SK-N-MC (cell line): Measurements from ENCODE around the gene MACROD2.
A peak's percentile ranks its signal among the peaks of the same experiment; 100 is the strongest.
"Not testable (repeated sequence)": the region's sequence is repeated elsewhere in the genome, so short reads cannot be mapped to it uniquely, and the experiment has no call there.

Source experiments
- DNase-seq: peaks from one replicate; pipeline ENCODE4 v3.0.0-alpha.2; 2011; ENCODE audit warnings: low read depth, low spot score
- H3K27ac ChIP-seq: fragments of 200-600 bp; sonication (generic); 2 replicates; pipeline ENCODE4 v1.5.1; 2016; ENCODE audit warnings: mixed run types
- H3K36me3 ChIP-seq: fragments of 200-600 bp; sonication (generic); 2 replicates; pipeline ENCODE4 v1.6.1; 2017; ENCODE audit warnings: antibody characterized with exemption, low read length, mixed read lengths; ENCODE audit not compliant: insufficient read depth
- H3K4me3 ChIP-seq: fragments of 200-600 bp; sonication (generic); 2 replicates; pipeline ENCODE4 v1.5.1; 2016
- H3K9ac ChIP-seq: fragments of 200-600 bp; sonication (generic); 2 replicates; pipeline ENCODE4 v1.8.0; 2017; ENCODE audit warnings: mixed run types, mixed read lengths; ENCODE audit not compliant: insufficient read length
- H3K9me3 ChIP-seq: fragments of 200-600 bp; sonication (generic); 2 replicates; pipeline ENCODE4 v1.6.1; 2017; ENCODE audit warnings: low read depth, mild to moderate bottlenecking, antibody characterized with exemption, low read length, moderate library complexity, mixed read lengths
- EZH2 ChIP-seq: fragments of 200-600 bp; sonication (generic); IDR thresholded peaks from one replicate; pipeline ENCODE4 v1.6.1; 2017; ENCODE audit warnings: antibody characterized with exemption
- FOXP2 ChIP-seq: optimal IDR thresholded peaks from 2 replicates; pipeline ENCODE3; 2011; ENCODE audit warnings: mild to moderate bottlenecking, moderate library complexity; ENCODE audit not compliant: insufficient read depth; ENCODE audit errors: extremely low read length, control extremely low read depth
- POLR2AphosphoS5 ChIP-seq: IDR thresholded peaks from 2 replicates; pipeline ENCODE4 v1.6.1; 2012; ENCODE audit warnings: mild to moderate bottlenecking, low read depth, low read length, borderline replicate concordance

The MACROD2 gene

GRCh38 chr20:15945289-15945688 lies 1950.0 kb downstream of the MACROD2 start:
- Histone ChIP-seq H3K9ac (no peak overlapping the region), H3K27ac (no peak overlapping the region), H3K36me3 (no peaks in the 10 kb centered on the region), H3K4me3 (no peak overlapping the region), H3K9me3 (no peaks in the 10 kb centered on the region)
- DNase-seq: peak; percentile 37
- TF ChIP-seq EZH2 (no peak), POLR2AphosphoS5 (no peak)

GRCh38 chr20:15949391-15949790 lies 1954.1 kb downstream of the MACROD2 start:
- DNase-seq: no peak
- Histone ChIP-seq H3K4me3 (no peak overlapping the region), H3K9me3 (no peaks in the 10 kb centered on the region), H3K27ac (no peak overlapping the region), H3K9ac (no peak overlapping the region), H3K36me3 (no peaks in the 10 kb centered on the region)
- TF ChIP-seq POLR2AphosphoS5: no peak
- TF ChIP-seq FOXP2: no peak

DNA sequence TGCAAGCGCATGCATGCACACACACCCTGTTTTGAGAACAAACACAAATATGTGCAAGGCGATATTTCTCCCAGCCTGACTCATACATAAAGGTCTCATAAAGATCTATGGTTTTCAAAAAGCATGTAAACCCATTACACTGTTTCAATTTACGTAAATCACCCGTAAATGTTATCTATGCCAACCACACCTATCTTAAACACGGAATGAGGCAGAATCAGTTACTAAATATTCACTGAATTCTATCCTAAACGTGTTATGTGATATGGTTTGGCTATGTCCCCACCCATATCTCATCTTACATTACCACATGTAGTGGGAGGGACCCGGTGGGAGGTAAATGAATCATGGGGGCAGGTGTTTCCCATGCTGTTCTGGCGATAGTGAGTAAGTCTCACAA lies 1956.3 kb downstream of the MACROD2 start:
- DNase-seq: no peak
- no peak overlapping the region for H3K27ac ChIP-seq
- H3K9me3 ChIP-seq: no peaks in the 10 kb centered on the region
- no peak overlapping the region for H3K9ac ChIP-seq
- H3K4me3 ChIP-seq: no peak overlapping the region
- TF ChIP-seq POLR2AphosphoS5: no peak
- no peak for TF ChIP-seq FOXP2
- TF ChIP-seq EZH2: no peak
- no peaks in the 10 kb centered on the region for H3K36me3 ChIP-seq

GRCh38 chr20:15958142-15958541 lies 1962.8 kb downstream of the MACROD2 start:
- H3K9me3 ChIP-seq: no peaks in the 10 kb centered on the region

GRCh38 chr20:15965165-15965564 lies 1969.8 kb downstream of the MACROD2 start:
- DNase-seq: no peak
- TF ChIP-seq EZH2: no peak
- TF ChIP-seq FOXP2: no peak
- TF ChIP-seq POLR2AphosphoS5: no peak
- Histone ChIP-seq H3K4me3 (no peak overlapping the region), H3K27ac (no peak overlapping the region), H3K9me3 (no peaks in the 10 kb centered on the region), H3K9ac (no peak overlapping the region), H3K36me3 (no peaks in the 10 kb centered on the region)

More at GRCh38 chr20:15958142-15958541, 1962.8 kb downstream of the MACROD2 start:
- Histone ChIP-seq H3K27ac (no peak overlapping the region), H3K9ac (no peak overlapping the region), H3K36me3 (no peaks in the 10 kb centered on the region), H3K4me3 (no peak overlapping the region)
- DNase-seq: no peak
- TF ChIP-seq POLR2AphosphoS5 (no peak), EZH2 (no peak), FOXP2 (no peak)

GRCh38 chr20:15967334-15967733 lies 1972.0 kb downstream of the MACROD2 start:
- Histone ChIP-seq H3K9ac (no peak overlapping the region), H3K4me3 (no peak overlapping the region), H3K9me3 (no peaks in the 10 kb centered on the region; the same call in 1 of the 2 replicates), H3K27ac (no peak overlapping the region), H3K36me3 (no peaks in the 10 kb centered on the region)
- no peak for DNase-seq
- no peak for TF ChIP-seq EZH2
- no peak for TF ChIP-seq FOXP2
- TF ChIP-seq POLR2AphosphoS5: no peak

DNA sequence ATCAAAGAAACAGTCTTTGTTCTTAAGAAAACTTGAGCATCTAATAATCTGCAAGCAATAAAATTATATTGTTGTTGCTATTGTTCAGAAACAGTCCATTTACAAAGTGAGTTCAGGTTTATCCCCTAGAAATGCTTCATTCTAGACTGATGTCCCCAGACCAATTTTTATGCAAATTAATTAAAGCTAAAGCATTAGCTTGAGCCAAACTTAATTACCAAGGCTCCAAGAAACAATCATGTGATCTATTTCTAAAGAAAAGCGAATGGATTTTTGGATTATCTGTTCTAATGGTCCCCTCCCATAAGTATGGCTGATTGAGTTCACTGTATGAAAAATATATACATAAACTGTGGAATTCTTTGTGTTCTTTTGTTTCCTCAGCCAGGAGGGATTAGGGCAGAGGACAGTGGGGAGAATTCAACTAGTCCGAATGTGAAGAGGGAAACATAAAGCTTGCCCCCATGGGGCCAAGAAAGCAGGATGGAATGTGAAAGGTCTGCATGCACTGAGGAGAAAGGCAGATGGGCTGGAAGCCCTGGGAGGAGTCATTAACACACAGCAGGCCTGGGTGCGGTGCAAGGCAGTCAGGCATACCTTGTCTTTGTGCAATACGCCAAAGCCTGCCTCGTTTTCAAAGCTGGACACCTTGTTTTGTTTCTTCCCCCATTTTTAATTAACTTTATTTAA lies 1980.9 kb downstream of the MACROD2 start:
- H3K9ac ChIP-seq: no peak overlapping the region
- TF ChIP-seq FOXP2 (no peak), EZH2 (no peak), POLR2AphosphoS5 (no peak)
- H3K27ac ChIP-seq: no peak overlapping the region
- DNase-seq: no peak
- no peak overlapping the region for H3K4me3 ChIP-seq
- no peaks in the 10 kb centered on the region for H3K36me3 ChIP-seq
- H3K9me3 ChIP-seq: no peaks in the 10 kb centered on the region; the same call in 1 of the 2 replicates

GRCh38 chr20:15977026-15977425 lies 1981.7 kb downstream of the MACROD2 start:
- Histone ChIP-seq H3K9ac (no peak overlapping the region), H3K9me3 (no peaks in the 10 kb centered on the region; the same call in 1 of the 2 replicates), H3K4me3 (no peak overlapping the region), H3K27ac (no peak overlapping the region), H3K36me3 (no peaks in the 10 kb centered on the region)
- DNase-seq: no peak
- TF ChIP-seq FOXP2 (no peak), POLR2AphosphoS5 (no peak), EZH2 (no peak)

GRCh38 chr20:15977758-15978157 lies 1982.4 kb downstream of the MACROD2 start:
- no peak overlapping the region for H3K9ac ChIP-seq
- no peaks in the 10 kb centered on the region for H3K36me3 ChIP-seq
- H3K9me3 ChIP-seq: no peaks in the 10 kb centered on the region; the same call in 1 of the 2 replicates
- TF ChIP-seq EZH2: no peak
- H3K4me3 ChIP-seq: no peak overlapping the region
- H3K27ac ChIP-seq: no peak overlapping the region
- DNase-seq: no peak

GRCh38 chr20:15985494-15986368 lies 1990.4 kb downstream of the MACROD2 start:
- not testable (repeated sequence) for H3K9me3 ChIP-seq, H3K36me3 ChIP-seq, H3K9ac ChIP-seq, DNase-seq, H3K4me3 ChIP-seq, H3K27ac ChIP-seq
